Lower lobe of right lung (tissue), 2 donors: ENCODE results near the gene TSPEAR. TPM values are rescaled to one million over a fixed set of nuclear protein-coding genes. Genes with fewer than 3 reads are reported as not detected.
A peak's percentile ranks its signal among the peaks of the same experiment; 100 is the strongest.
"Not testable (repeated sequence)": the region's sequence is repeated elsewhere in the genome, so short reads cannot be mapped to it uniquely, and the experiment has no call there.

Experiments
- ATAC-seq, 2 donors: fragments of 200-7000 bp; cut with Tn5 transposase; one replicate each; pipeline ENCODE4 v1.9.1; 2020 to 2022; ENCODE audit warnings: mild to moderate bottlenecking in 2 of 2, moderate library complexity in 2 of 2
- DNase-seq: peaks from one replicate; pipeline ENCODE4 v3.0.0-alpha.2; 2020
- H3K27ac ChIP-seq: fragments of 200-600 bp; one replicate; pipeline ENCODE4 v1.8.0; 2022
- H3K27me3 ChIP-seq: fragments of 200-600 bp; one replicate; pipeline ENCODE4 v1.8.0; 2022; ENCODE audit warnings: low read depth
- H3K36me3 ChIP-seq: fragments of 200-600 bp; one replicate; pipeline ENCODE4 v1.8.0; 2022; ENCODE audit warnings: mild to moderate bottlenecking
- H3K4me1 ChIP-seq: fragments of 200-600 bp; one replicate; pipeline ENCODE4 v1.8.0; 2022
- H3K4me3 ChIP-seq: fragments of 200-600 bp; one replicate; pipeline ENCODE4 v1.8.0; 2022; ENCODE audit warnings: mild to moderate bottlenecking
- H3K9me3 ChIP-seq: fragments of 200-600 bp; one replicate; pipeline ENCODE4 v1.8.0; 2022
- CTCF ChIP-seq: fragments of 200-600 bp; IDR thresholded peaks from one replicate; pipeline ENCODE4 v1.8.0; 2022; ENCODE audit warnings: antibody characterized with exemption, mild to moderate bottlenecking
- intact Hi-C: fragments of 100-400 bp; cut with DNase I; formaldehyde crosslinking; loops from one replicate; pipeline ENCODE4 v1.11.0; 2022
- total RNA-seq: library from RNA; stranded (reverse); fragmentation: NEBNext Ultra II Directional; extraction: Animal tissue kit (Norgen Biotek cat#: 25700); gene quantifications from one replicate; pipeline ENCODE4 v1.2.1, GENCODE V29; 2021
- donor health status: DM: no; HTN: yes; CAD: no; lungs with severe emphysema.

TSPEAR gene
- total RNA-seq, 1 donor from 2014 or later, result 0.27 TPM

DNA sequence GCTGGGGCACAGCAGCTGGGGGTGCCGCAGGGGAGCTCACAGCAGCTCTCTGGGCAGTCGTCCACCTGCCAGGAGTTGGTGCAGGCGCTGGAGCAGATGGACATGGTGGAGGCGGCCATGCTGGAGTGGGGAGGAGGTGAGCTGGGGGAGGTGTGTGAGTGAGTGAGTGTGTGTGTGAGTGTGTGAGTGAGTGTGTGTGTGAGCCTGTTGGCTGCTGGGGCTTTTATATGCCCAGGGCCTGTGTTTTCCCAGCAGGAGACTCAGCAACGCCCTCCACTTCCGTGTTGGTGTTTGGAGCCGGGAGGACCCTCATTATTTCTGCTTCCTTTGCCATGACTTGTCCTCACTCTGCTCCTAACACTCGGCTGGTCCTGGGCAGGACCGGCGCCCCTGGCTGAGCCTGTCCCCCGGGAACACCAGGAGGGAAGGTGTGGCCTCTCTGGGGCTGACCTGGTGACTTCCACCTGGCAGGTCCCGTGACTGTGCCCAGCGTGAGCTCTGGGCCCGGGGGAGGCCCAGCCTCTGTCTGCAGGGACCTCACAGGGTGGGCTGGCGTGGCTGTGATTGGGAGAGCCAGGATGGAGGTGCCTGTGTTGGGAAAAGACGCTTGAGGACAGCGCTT, 159.9 kb downstream of the TSPEAR start, which contains the start of gene KRTAP10-2:
Gene KRTAP10-2, minus strand, starts transcription at position 166 of the 622 bp plus-strand sequence. Its CDS starts 47 bp downstream, at position 119.
- no peak for TF ChIP-seq CTCF
- no peak within 1 kb of the TSS for H3K27ac ChIP-seq
- no peaks in the 10 kb centered on the region for H3K9me3 ChIP-seq
- no peaks in the 10 kb centered on the region for H3K4me1 ChIP-seq
- ATAC-seq (peak in 1 of 2 donors; percentile 12), DNase-seq (peak; percentile 28)
- H3K4me3 ChIP-seq, result no peak within 1 kb of the TSS
- intact Hi-C loops, result no loop called here
- no peaks in the 10 kb centered on the region for H3K27me3 ChIP-seq
- H3K36me3 ChIP-seq, result no peaks in the 10 kb centered on the region

GRCh38 chr21:44550807-44551206, 160.6 kb downstream of the TSPEAR start:
- H3K4me1 ChIP-seq, result no peaks in the 10 kb centered on the region
- ATAC-seq (no peak), DNase-seq (peak; percentile 15)
- H3K4me3 ChIP-seq, result no peak overlapping the region
- TF ChIP-seq CTCF, result no peak
- no peak overlapping the region for H3K27ac ChIP-seq
- intact Hi-C loops, result no loop called here
- no peaks in the 10 kb centered on the region for H3K9me3 ChIP-seq
- H3K36me3 ChIP-seq, result no peaks in the 10 kb centered on the region
- H3K27me3 ChIP-seq, result no peaks in the 10 kb centered on the region

GRCh38 chr21:44550285-44550684, 161.1 kb downstream of the TSPEAR start:
- intact Hi-C loops, H3K4me1 ChIP-seq, H3K4me3 ChIP-seq, H3K27me3 ChIP-seq, H3K27ac ChIP-seq, H3K9me3 ChIP-seq, H3K36me3 ChIP-seq: not testable (repeated sequence)
- peak; percentile 32 for DNase-seq
- peak; percentile 16 to 45 for ATAC-seq

GRCh38 chr21:44549525-44550211, 161.7 kb downstream of the TSPEAR start:
- DNase-seq (peak; percentile 19), ATAC-seq (peak in 1 of 2 donors; percentile 36)
- intact Hi-C loops, result no loop called here
- H3K27me3 ChIP-seq, result no peaks in the 10 kb centered on the region
- no peaks in the 10 kb centered on the region for H3K4me1 ChIP-seq
- H3K36me3 ChIP-seq, result no peaks in the 10 kb centered on the region
- no peaks in the 10 kb centered on the region for H3K9me3 ChIP-seq
- H3K27ac ChIP-seq, result no peak overlapping the region
- no peak for TF ChIP-seq CTCF
- H3K4me3 ChIP-seq, result no peak overlapping the region

DNA sequence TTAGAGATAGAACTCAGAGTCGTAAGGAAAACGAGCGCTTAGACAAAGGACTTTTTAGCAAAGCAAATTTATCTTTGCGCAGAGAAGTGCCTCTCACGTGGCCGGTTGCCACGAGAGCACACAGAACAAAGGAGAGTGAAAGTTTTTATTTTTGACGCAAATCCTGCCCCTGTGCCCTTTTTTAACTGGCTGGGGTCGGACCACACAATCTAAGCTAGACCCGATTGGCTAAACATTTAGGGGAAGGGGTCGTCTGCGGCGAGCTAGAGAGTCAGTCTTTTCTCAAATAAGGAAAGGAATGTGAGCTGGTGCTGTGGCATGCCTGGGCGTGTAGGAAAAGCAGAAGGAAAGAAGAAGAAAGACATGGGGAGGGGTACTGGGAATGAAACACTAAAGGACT, 162.4 kb downstream of the TSPEAR start:
- Histone ChIP-seq H3K27me3 (no peaks in the 10 kb centered on the region), H3K27ac (no peak overlapping the region), H3K36me3 (no peaks in the 10 kb centered on the region), H3K4me1 (no peaks in the 10 kb centered on the region), H3K4me3 (no peak overlapping the region), H3K9me3 (no peaks in the 10 kb centered on the region)
- ATAC-seq (no peak), DNase-seq (no peak)
- intact Hi-C loops, result no loop called here
- TF ChIP-seq CTCF, result no peak

DNA sequence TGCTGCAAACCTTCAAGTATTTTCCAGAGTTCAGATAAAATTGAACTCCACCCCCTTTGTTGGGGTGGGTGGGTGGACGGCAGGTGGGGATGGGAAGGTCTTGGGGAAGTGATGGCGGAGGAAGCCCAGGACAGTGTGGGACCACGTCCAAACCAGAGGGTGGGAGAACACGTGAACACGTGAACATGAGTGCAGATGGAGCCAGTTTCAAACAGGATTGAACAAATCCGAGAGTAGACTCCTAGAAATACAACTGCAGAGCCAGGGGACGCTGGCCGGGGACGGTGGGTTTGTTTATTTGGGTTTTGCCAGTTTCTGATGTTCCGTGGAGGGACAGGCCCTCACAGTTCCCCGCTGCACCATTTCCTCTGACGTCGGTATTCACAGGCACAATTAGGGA, 163.0 kb downstream of the TSPEAR start:
- no peak for DNase-seq
- no peak overlapping the region for H3K4me3 ChIP-seq
- ATAC-seq, result no peak
- no peak for TF ChIP-seq CTCF
- H3K36me3 ChIP-seq, result no peaks in the 10 kb centered on the region
- no peak overlapping the region for H3K27ac ChIP-seq
- no peaks in the 10 kb centered on the region for H3K27me3 ChIP-seq
- H3K4me1 ChIP-seq, result no peaks in the 10 kb centered on the region
- intact Hi-C loops, result no loop called here
- H3K9me3 ChIP-seq, result no peaks in the 10 kb centered on the region
